ENCODE data around the gene ZNF774. TPM values are rescaled to one million over a fixed set of nuclear protein-coding genes. Genes with fewer than 3 reads are reported as not detected.

The ZNF774 gene
- 0.98 and 1.4 TPM in 2 replicates for total RNA-seq (2016; rRNA removed; fragmentation: Illumina TruSeq; extraction: Trizol)
- 0.09 and 1.2 TPM in 2 replicates for total RNA-seq (2016; cell fraction: cytosol; rRNA removed; fragmentation: Illumina TruSeq; extraction: Trizol; ENCODE audit: low read depth)
- 0.89 and 1.7 TPM in 2 replicates for total RNA-seq (2016; cell fraction: insoluble cytoplasmic fraction; rRNA removed; fragmentation: Illumina TruSeq; extraction: Trizol)
- 0.69 and 1.3 TPM in 2 replicates for total RNA-seq (2016; cell fraction: membrane; rRNA removed; fragmentation: Illumina TruSeq; extraction: Trizol)
- 0.78 and 1.6 TPM in 2 replicates for total RNA-seq (2016; cell fraction: nucleus; rRNA removed; fragmentation: Illumina TruSeq; extraction: Trizol)
- polyA plus RNA-seq (2011; rRNA removed) = 0.59 and 0.61 TPM in 2 replicates
- polyA plus RNA-seq (2011; cell fraction: cytosol; rRNA removed) = 0.31 and 0.60 TPM in 2 replicates
- 0.40 and 0.78 TPM in 2 replicates for polyA plus RNA-seq (2011; cell fraction: nucleus; rRNA removed)
- 0.52 and 0.92 TPM in 2 replicates for polyA plus RNA-seq (2012)
- polyA plus RNA-seq (2016; cell fraction: cytosol; fragmentation: Illumina TruSeq; extraction: Trizol; ENCODE audit: low read depth) = 1.0 and 1.1 TPM in 2 replicates
- polyA plus RNA-seq (2016; cell fraction: insoluble cytoplasmic fraction; fragmentation: Illumina TruSeq; extraction: Trizol; ENCODE audit: low read depth) = 0.79 and 1.3 TPM in 2 replicates
- 0.52 and 0.56 TPM in 2 replicates for polyA plus RNA-seq (2016; cell fraction: membrane; fragmentation: Illumina TruSeq; extraction: Trizol; ENCODE audit: low read depth)
- polyA plus RNA-seq (2016; cell fraction: nucleus; fragmentation: Illumina TruSeq; extraction: Trizol; ENCODE audit: insufficient read depth, low read depth) = 1.7 and 3.0 TPM in 2 replicates
- polyA minus RNA-seq (2011; rRNA and poly(A)+ RNA removed; ENCODE audit: low replicate concordance) = 0.54 and 2.1 TPM in 2 replicates
- polyA minus RNA-seq (2011; cell fraction: cytosol; rRNA and poly(A)+ RNA removed) = 0.18 and 0.59 TPM in 2 replicates
- polyA minus RNA-seq (2011; cell fraction: nucleus; rRNA and poly(A)+ RNA removed) = 1.9 and 5.0 TPM in 2 replicates
- percentile 32 among the genes with signal in this experiment for Bru-seq, nascent RNA
- BruChase-seq, experiment 1, labeled RNA remaining after a 6-hour chase = percentile 28 among the genes with signal in this experiment
- percentile 31 among the genes with signal in this experiment for BruChase-seq, experiment 2, labeled RNA remaining after a 2-hour chase
- long read RNA-seq, experiment 1 = 0 reads
- long read RNA-seq, experiment 2, partial matches to known transcripts = 0 of 1 reads
- long read RNA-seq, experiment 2, other reads (novel, unspliced or antisense) = 1 of 1 reads

GRCh38 chr15:90352107-90352893 lies at the start of gene ZNF774:
Gene ZNF774, plus strand, starts transcription at chr15:90352284. Its CDS starts 2,377 bp downstream, at chr15:90354661.
- H3K27ac ChIP-seq (ENCODE audit: extremely low read length, insufficient read depth, low read length) = no peak within 1 kb of the TSS
- H3K79me2 ChIP-seq (ENCODE audit: insufficient read depth, low read length) = no peaks in the 10 kb centered on the region
- no peaks in the 10 kb centered on the region for H4K20me1 ChIP-seq (ENCODE audit: insufficient read depth, low read length)
- no peaks in the 10 kb centered on the region for H3K36me3 ChIP-seq (replicated peaks in 1 of 2; ENCODE audit: control insufficient read depth in 1 of 2, insufficient read depth in 2 of 2, low read length in 2 of 2)
- intact Hi-C loops (cut with micrococcal nuclease; ENCODE audit: unreplicated experiment) = no loop called here
- H2AFZ ChIP-seq (ENCODE audit: low read length) = peak within 1 kb of the TSS; percentile 37
- ATAC-seq = peak; percentile 99
- FAIRE-seq = peak; percentile 92
- BruUV-seq (replicated peaks) = TSS peak; percentile 52
- 0 out of 2 replicates have a peak, but pooled peaks cover 6% of the 10 kb centered on the region for H3K4me1 ChIP-seq (ENCODE audit: insufficient read depth, low read length)
- WGBS (ENCODE audit: low lambda C conversion rate) = 3% methylated on average over 18 of the region's 53 CpGs
- peak within 1 kb of the TSS; percentile 68 to 83 (median 79) for H3K4me3 ChIP-seq (replicated peaks in 1 of 3; ENCODE audit: insufficient read depth in 1 of 3, low read depth in 2 of 3, low read length in 3 of 3)
- in situ Hi-C loops (cut with HindIII; ENCODE audit: extremely low pct_ligation_motif_present, low pct_unique_long_range_greater_than_20kb) = no loop called here
- H3K9ac ChIP-seq (ENCODE audit: insufficient read depth, low read depth, low read length) = peak within 1 kb of the TSS; percentile 64
- peak within 1 kb of the TSS; percentile 73 for H3K4me2 ChIP-seq (ENCODE audit: low read depth, low read length)
- DNase-seq (ENCODE audit: low spot score) = peak; percentile 92
- peaks cover 1 to 14% of the 10 kb centered on the region in 2 experiments; a peak in 2 of 5 replicates for H3K27me3 ChIP-seq (ENCODE audit: control insufficient read depth in 1 of 2, insufficient read depth in 2 of 2, low read length in 2 of 2)
- H3K9me3 ChIP-seq (ENCODE audit: low read length) = no peaks in the 10 kb centered on the region
- POLR2A ChIA-PET = interaction anchor here (0.6 to 1.6 kb wide), 3 partner anchors 9 to 36 kb away, joined by 3 to 7 read pairs (median 3); partner anchors contain the start of gene IQGAP1
- CTCF ChIA-PET (ENCODE audit: low intra/inter-chr PET ratio, low total read pairs) = no interaction called here
- TF ChIP-seq ZNF773 (CRISPR knock-in tag; IDR thresholded peaks at IDR 0.05; ENCODE audit: borderline replicate concordance) (no peak), ISX (CRISPR knock-in tag; conservative IDR thresholded peaks at IDR 0.05) (no peak), NR2F2 (IDR thresholded peaks at IDR 0.05; ENCODE audit: borderline replicate concordance, low read depth) (no peak), ZBTB49 (CRISPR knock-in tag; IDR thresholded peaks at IDR 0.05; ENCODE audit: borderline replicate concordance) (no peak), MTF1 (CRISPR knock-in tag; IDR thresholded peaks at IDR 0.05) (no peak), ZNF205 (CRISPR knock-in tag; IDR thresholded peaks at IDR 0.05) (no peak; the same call in 1 of the 2 replicates), LCORL (IDR thresholded peaks at IDR 0.05) (no peak), LCORL (CRISPR knock-in tag; IDR thresholded peaks at IDR 0.05) (no peak), KAT8 (CRISPR knock-in tag; IDR thresholded peaks at IDR 0.05) (peak; percentile 28; the same call in 1 of the 2 replicates), ZHX1 (CRISPR knock-in tag; IDR thresholded peaks at IDR 0.05; ENCODE audit: low read depth) (0 out of 2 replicates have a peak, but pooled peaks have one; percentile 29), MZF1 (CRISPR knock-in tag; IDR thresholded peaks at IDR 0.05; ENCODE audit: borderline replicate concordance) (no peak), ZNF703 (CRISPR knock-in tag; IDR thresholded peaks at IDR 0.05; ENCODE audit: borderline replicate concordance) (no peak), SMAD1 (CRISPR knock-in tag; IDR thresholded peaks at IDR 0.05; ENCODE audit: borderline replicate concordance, low read depth) (no peak)
